HCT116 (cell line): ENCODE results near the gene GRIP2. TPM values are rescaled to one million over a fixed set of nuclear protein-coding genes. Genes with fewer than 3 reads are reported as not detected.

Experiments used
- ATAC-seq: fragments of 200-7000 bp; cut with Tn5 transposase; 2 replicates; pipeline ENCODE4 v1.9.1; 2020; ENCODE audit warnings: mild to moderate bottlenecking, moderate library complexity
- BruUV-seq: library from RNA; stranded (reverse); fragments of 400-500 nt; replicated peaks from 2 replicates; lab custom pipeline; 2021; lab: Mats Ljungman, UMichigan
- CTCF ChIA-PET: fragments of 300-600 bp; sonication (Branson Sonifier 250); formaldehyde crosslinking; loops from one replicate; lab custom pipeline; 2021; ENCODE audit warnings: antibody characterized with exemption; lab: Charles Lee
- POLR2A ChIA-PET: fragments of 300-600, 350-600 bp; sonication (Branson Sonifier 250); formaldehyde crosslinking; loops from one replicate; lab custom pipeline; 2021; ENCODE audit warnings: antibody characterized with exemption; lab: Charles Lee
- RAD21 ChIA-PET, 2 experiments: fragments of 300-600 bp; sonication (Branson Sonifier 250); formaldehyde crosslinking; loops; one replicate each; lab custom pipeline; 2023; ENCODE audit warnings: low total read pairs in 2 of 2; ENCODE audit not compliant: uncharacterized antibody in 2 of 2, unreplicated experiment in 2 of 2, low non-redundant PET in 1 of 2; lab: Charles Lee
- DNase-seq: peaks from one replicate; pipeline ENCODE4 v3.0.0-alpha.2; 2010; ENCODE audit warnings: low read depth, low spot score
- H2AFZ ChIP-seq: fragments of 200-600 bp; shearing (Covaris generic), sonication (generic); 2 replicates; pipeline ENCODE4 v1.6.1; 2017; ENCODE audit warnings: low read depth, mixed run types, mixed read lengths, antibody characterized with exemption, low read length; ENCODE audit not compliant: poor library complexity, severe bottlenecking
- H3K27ac ChIP-seq: 2 replicates; pipeline ENCODE4 v1.5.1; 2012; ENCODE audit warnings: low read depth, low read length
- H3K27me3 ChIP-seq: fragments of 200-600 bp; sonication (generic); 2 replicates; pipeline ENCODE4 v1.6.1; 2016; ENCODE audit warnings: mixed run types, low read length, mixed read lengths; ENCODE audit not compliant: insufficient read depth
- H3K36me3 ChIP-seq, 2 experiments: fragments of 200-500 bp in 1 of 2; fragments of 200-600 bp in 1 of 2; sonication (Bioruptor generic) in 1 of 2; sonication (generic) in 1 of 2; 2 replicates each; pipeline versions ENCODE4 v1.5.1 to v1.6.1; 2014 to 2016; ENCODE audit warnings: low read length in 2 of 2, inconsistent platforms in 1 of 2, mixed read lengths in 1 of 2, mixed run types in 1 of 2; ENCODE audit not compliant: insufficient read depth in 2 of 2, control insufficient read depth in 1 of 2
- H3K4me1 ChIP-seq, 2 experiments: fragments of 200-600 bp in 1 of 2; sonication (generic) in 1 of 2; 2 replicates each; pipeline versions ENCODE4 v1.5.1 to v1.6.1; 2012 to 2017; ENCODE audit warnings: low read length in 2 of 2, inconsistent platforms in 1 of 2, mild to moderate bottlenecking in 1 of 2, mixed read lengths in 1 of 2, mixed run types in 1 of 2, moderate library complexity in 1 of 2; ENCODE audit not compliant: insufficient read depth in 2 of 2, control insufficient read depth in 1 of 2
- H3K4me2 ChIP-seq: fragments of 200-600 bp; sonication (generic); 2 replicates; pipeline ENCODE4 v1.6.1; 2017; ENCODE audit warnings: mixed run types, low read length, mixed read lengths
- H3K4me3 ChIP-seq, 2 experiments: fragments of 200-600 bp in 1 of 2; sonication (generic) in 1 of 2; replicated peaks in 1 of 2; 2 replicates each; pipeline ENCODE4 v1.5.1; 2011 to 2016; ENCODE audit warnings: low read length in 2 of 2, control low read depth in 1 of 2, low read depth in 1 of 2, mild to moderate bottlenecking in 1 of 2, mixed read lengths in 1 of 2, mixed run types in 1 of 2
- H3K79me2 ChIP-seq: fragments of 200-600 bp; sonication (generic); 2 replicates; pipeline ENCODE4 v1.6.1; 2017; ENCODE audit warnings: mild to moderate bottlenecking, mixed run types, low read length, moderate library complexity, mixed read lengths; ENCODE audit not compliant: insufficient read depth
- H3K9ac ChIP-seq: fragments of 200-600 bp; sonication (generic); 2 replicates; pipeline ENCODE4 v1.6.1; 2016; ENCODE audit warnings: low read length, mixed read lengths
- H3K9me2 ChIP-seq: fragments of 200-600 bp; sonication (generic), shearing (Covaris generic); 2 replicates; pipeline ENCODE4 v1.6.1; 2017; ENCODE audit warnings: mixed run types, mild to moderate bottlenecking, moderate library complexity; ENCODE audit not compliant: insufficient read depth
- H3K9me3 ChIP-seq, 2 experiments: fragments of 200-500 bp in 1 of 2; fragments of 200-600 bp in 1 of 2; sonication (Bioruptor generic) in 1 of 2; sonication (generic) in 1 of 2; 2 replicates each; pipeline ENCODE4 v1.6.1; 2014 to 2017; ENCODE audit warnings: low read length in 2 of 2, mixed read lengths in 2 of 2, inconsistent platforms in 1 of 2, low read depth in 1 of 2, mild to moderate bottlenecking in 1 of 2, mixed run types in 1 of 2, moderate library complexity in 1 of 2; ENCODE audit not compliant: control insufficient read depth in 1 of 2, insufficient read depth in 1 of 2
- H4K20me1 ChIP-seq: fragments of 200-600 bp; sonication (generic), shearing (Covaris generic); 2 replicates; pipeline ENCODE4 v1.6.1; 2017; ENCODE audit warnings: mixed run types, mild to moderate bottlenecking, moderate library complexity; ENCODE audit not compliant: insufficient read depth
- CBX3 ChIP-seq: IDR thresholded peaks from 2 replicates; pipeline ENCODE4 v1.6.1; 2012; ENCODE audit warnings: low read depth
- CTCF ChIP-seq, 3 experiments: fragments of 200-600 bp in 1 of 3; sonication (generic) in 1 of 3; IDR thresholded peaks in 2 of 3; conservative IDR thresholded peaks in 1 of 3; 2 replicates each; pipeline ENCODE4 v1.5.1; 2012 to 2017; ENCODE audit warnings: low read depth in 2 of 3, low read length in 2 of 3, antibody characterized with exemption in 1 of 3, borderline replicate concordance in 1 of 3, control low read depth in 1 of 3, mild to moderate bottlenecking in 1 of 3, mixed read lengths in 1 of 3, mixed run types in 1 of 3, moderate library complexity in 1 of 3; ENCODE audit not compliant: insufficient read depth in 1 of 3
- EGR1 ChIP-seq: IDR thresholded peaks from 2 replicates; pipeline ENCODE4 v1.6.1; 2012; ENCODE audit warnings: low read depth
- POLR2AphosphoS5 ChIP-seq: IDR thresholded peaks from 2 replicates; pipeline ENCODE4 v1.6.1; 2011; ENCODE audit warnings: mild to moderate bottlenecking, low read depth, low read length, moderate library complexity
- SRF ChIP-seq: IDR thresholded peaks from 2 replicates; pipeline ENCODE4 v1.6.1; 2012; ENCODE audit warnings: low read depth
- intact Hi-C: fragments of 100-400 bp; cut with micrococcal nuclease; formaldehyde crosslinking; loops from 2 replicates; pipeline ENCODE4 v1.10.0; 2022
- total RNA-seq: library from RNA; stranded (reverse); gene quantifications from one replicate; pipeline ENCODE4 v1.2.1, GENCODE V29; 2021; ENCODE audit not compliant: unreplicated experiment

The GRIP2 gene
- total RNA-seq, 1 experiment from 2014 or later, result 0.34 TPM

GRCh38 chr3:14459384-14459783 is 80.8 kb downstream of the GRIP2 start:
- no peak overlapping the region for H3K4me2 ChIP-seq
- no peak for TF ChIP-seq CBX3

GRCh38 chr3:14458434-14459275 is 81.5 kb downstream of the GRIP2 start:
- Histone ChIP-seq H4K20me1 (no peaks in the 10 kb centered on the region), H3K4me2 (no peak overlapping the region), H3K79me2 (no peaks in the 10 kb centered on the region), H3K27ac (no peak overlapping the region), H3K9ac (no peak overlapping the region), H3K9me3 (no peaks in the 10 kb centered on the region), H3K27me3 (no peaks in the 10 kb centered on the region), H3K4me1 (peaks cover 4% of the 10 kb centered on the region in 2 experiments), H3K9me2 (no peaks in the 10 kb centered on the region), H3K36me3 (peaks cover 14 to 32% of the 10 kb centered on the region in 2 experiments; a peak in 3 of 4 replicates), H3K4me3 (no peak overlapping the region), H2AFZ (no peak overlapping the region)
- no TSS peak for BruUV-seq
- DNase-seq (no peak), ATAC-seq (no peak)
- TF ChIP-seq EGR1 (no peak), SRF (no peak), POLR2AphosphoS5 (no peak), CTCF (IDR thresholded peaks at IDR 0.05 in 2 of 3, conservative IDR thresholded peaks at IDR 0.05 in 1 of 3; ENCODE audit: borderline replicate concordance in 1 of 3, insufficient read depth in 1 of 3, low read depth in 2 of 3, low read length in 2 of 3) (no peak)
- POLR2A ChIA-PET, result no interaction called here
- intact Hi-C loops, result no loop called here
- CTCF ChIA-PET, result interaction anchor here (1.2 kb wide), 1 partner anchor 255 kb away, joined by 4 read pairs; no protein-coding TSS in a partner anchor
- RAD21 ChIA-PET, result no interaction called here

More at GRCh38 chr3:14459384-14459783, 80.8 kb downstream of the GRIP2 start:
- H3K27me3 ChIP-seq, result no peaks in the 10 kb centered on the region
- intact Hi-C loops, result no loop called here
- no peaks in the 10 kb centered on the region for H3K79me2 ChIP-seq
- ChIA-PET CTCF (interaction anchor here (0.7 to 1.2 kb wide), 2 partner anchors 199 to 256 kb away, joined by 3 to 4 read pairs; no protein-coding TSS in a partner anchor), POLR2A (no interaction called here), RAD21 (no interaction called here)
- peaks cover 14 to 31% of the 10 kb centered on the region in 2 experiments; a peak in 3 of 4 replicates for H3K36me3 ChIP-seq
- H3K9me2 ChIP-seq, result no peaks in the 10 kb centered on the region
- no peaks in the 10 kb centered on the region for H4K20me1 ChIP-seq
- H3K9ac ChIP-seq, result no peak overlapping the region
- DNase-seq, result no peak
- ATAC-seq, result no peak
- no peak overlapping the region for H3K4me3 ChIP-seq
- no TSS peak for BruUV-seq
- H3K9me3 ChIP-seq, result no peaks in the 10 kb centered on the region
- no peaks in the 10 kb centered on the region for H3K4me1 ChIP-seq
- no peak overlapping the region for H2AFZ ChIP-seq
- H3K27ac ChIP-seq, result no peak overlapping the region
